Thyroid gland (tissue), 4 donors: ENCODE measurements around the gene TSPAN32. TPM values are rescaled to one million over a fixed set of nuclear protein-coding genes. Genes with fewer than 3 reads are reported as not detected.

Source experiments
- DNase-seq, 2 donors: peaks; one replicate each; pipeline ENCODE4 v3.0.0-alpha.2; 2019
- H3K27ac ChIP-seq, 3 donors: fragments of 200-600 bp; sonication (generic); 1 replicate in 2 of 3; 2 replicates in 1 of 3; pipeline ENCODE4 v1.5.1; 2016 to 2019; ENCODE audit warnings: mild to moderate bottlenecking in 1 of 3, moderate library complexity in 1 of 3
- H3K27me3 ChIP-seq: fragments of 200-600 bp; sonication (generic); one replicate; pipeline ENCODE4 v1.5.1; 2019
- H3K36me3 ChIP-seq, 2 donors: fragments of 200-600 bp; sonication (generic); one replicate each; pipeline ENCODE4 v1.5.1; 2016 to 2019
- H3K4me1 ChIP-seq, 2 donors: fragments of 200-600 bp; sonication (generic); one replicate each; pipeline ENCODE4 v1.5.1; 2017 to 2019
- H3K4me3 ChIP-seq, 3 donors: fragments of 200-600 bp; sonication (generic); replicated peaks in 1 of 3; 1 replicate in 2 of 3; 2 replicates in 1 of 3; pipeline ENCODE4 v1.5.1; 2016; ENCODE audit warnings: mild to moderate bottlenecking in 1 of 3
- H3K9me3 ChIP-seq: fragments of 200-600 bp; sonication (generic); one replicate; pipeline ENCODE4 v1.5.1; 2017
- CTCF ChIP-seq, 6 experiments: fragments of 200-600 bp in 3 of 6; fragments of 450-650 bp in 3 of 6; sonication (generic) in 3 of 6; IDR thresholded peaks; one replicate each; pipeline ENCODE4 v1.5.1; 2016 to 2019; ENCODE audit warnings: antibody characterized with exemption in 6 of 6, mild to moderate bottlenecking in 2 of 6, inconsistent platforms in 1 of 6, moderate library complexity in 1 of 6
- POLR2A ChIP-seq, 2 donors: fragments of 450-650 bp; IDR thresholded peaks; one replicate each; pipeline ENCODE4 v1.6.1; 2017; ENCODE audit warnings: antibody characterized with exemption in 2 of 2, mild to moderate bottlenecking in 2 of 2, moderate library complexity in 1 of 2
- WGBS, 2 donors: methylation state at CpG; one replicate each; pipeline ENCODE4 v1.1.5; 2017; 5-methylcytosine and 5-hydroxymethylcytosine counted together
- intact Hi-C: fragments of 100-400 bp; cut with DNase I; formaldehyde crosslinking; loops from one replicate; pipeline ENCODE4 v1.15.1; 2023
- total RNA-seq, 4 donors: library from RNA; depleted of rRNA; stranded (reverse); fragments of >200 nt; gene quantifications; one replicate each; pipeline ENCODE4 v1.2.3, GENCODE V29; 2016

The TSPAN32 gene
- total RNA-seq, 4 donors from 2014 or later = 0.33 to 0.45 TPM; not detected in 2

GRCh38 chr11:2303627-2304505 lies 2.1 kb downstream of the TSPAN32 start:
- Histone ChIP-seq H3K9me3 (no peaks in the 10 kb centered on the region), H3K4me1 (peaks cover 10 to 41% of the 10 kb centered on the region in 2 donors), H3K27me3 (no peaks in the 10 kb centered on the region), H3K4me3 (no peak overlapping the region), H3K36me3 (no peaks in the 10 kb centered on the region), H3K27ac (peak overlapping the region in 1 of 3 donors; percentile 15)
- TF ChIP-seq POLR2A (IDR thresholded peaks at IDR 0.05) (no peak), CTCF (IDR thresholded peaks at IDR 0.05) (no peak)
- intact Hi-C loops = loop anchor here (2.0 to 10.0 kb wide), 3 partner anchors 117 to 591 kb away; no protein-coding TSS in a partner anchor
- peak in 1 of 2 donors; percentile 23 for DNase-seq
- 53 to 60% methylated on average over 11 to 15 of the region's 15 CpGs for WGBS, 2 donors

DNA sequence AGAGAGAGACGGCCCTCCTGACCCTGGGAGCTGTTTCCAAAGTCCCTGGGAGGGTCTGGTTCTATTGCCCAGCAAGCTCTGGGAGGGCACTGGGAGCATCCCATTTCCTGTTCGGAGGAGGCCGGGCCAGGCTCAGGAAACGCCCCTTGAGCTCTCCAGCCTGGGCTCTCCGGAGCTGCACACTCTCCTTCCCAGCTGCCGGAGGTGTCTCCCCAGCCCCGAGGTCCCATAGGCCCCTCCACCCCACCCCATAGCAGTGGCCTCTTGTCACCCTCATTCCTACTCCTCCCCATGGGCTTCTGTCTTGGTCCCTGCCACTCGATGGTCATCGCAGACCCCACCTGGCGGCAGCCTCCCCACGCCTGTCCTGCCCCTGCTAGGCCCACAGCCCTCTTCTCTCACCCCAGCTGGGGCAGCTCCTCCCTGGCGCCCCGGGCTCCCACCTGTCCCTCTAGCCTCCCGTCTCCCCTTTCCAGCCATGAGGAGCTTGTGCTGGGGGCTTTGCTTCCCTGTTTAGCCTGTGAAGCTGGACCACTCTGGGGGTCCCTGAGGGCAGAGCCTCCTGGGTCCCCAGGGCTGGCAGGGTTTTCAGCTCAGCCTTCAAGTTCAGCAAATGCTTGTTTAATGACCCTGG lies 2.8 kb downstream of the TSPAN32 start:
- no peak for DNase-seq
- Histone ChIP-seq H3K9me3 (no peaks in the 10 kb centered on the region), H3K4me3 (no peak overlapping the region), H3K4me1 (peaks cover 10 to 37% of the 10 kb centered on the region in 2 donors), H3K36me3 (no peaks in the 10 kb centered on the region), H3K27me3 (no peaks in the 10 kb centered on the region), H3K27ac (peak overlapping the region in 2 of 3 donors; percentile 22 to 85)
- TF ChIP-seq POLR2A (IDR thresholded peaks at IDR 0.05) (no peak), CTCF (IDR thresholded peaks at IDR 0.05) (no peak)
- intact Hi-C loops = loop anchor here (2.0 to 10.0 kb wide), 3 partner anchors 116 to 590 kb away; no protein-coding TSS in a partner anchor
- WGBS, 2 donors = 69 to 76% methylated on average over 13 to 14 of the region's 14 CpGs

DNA sequence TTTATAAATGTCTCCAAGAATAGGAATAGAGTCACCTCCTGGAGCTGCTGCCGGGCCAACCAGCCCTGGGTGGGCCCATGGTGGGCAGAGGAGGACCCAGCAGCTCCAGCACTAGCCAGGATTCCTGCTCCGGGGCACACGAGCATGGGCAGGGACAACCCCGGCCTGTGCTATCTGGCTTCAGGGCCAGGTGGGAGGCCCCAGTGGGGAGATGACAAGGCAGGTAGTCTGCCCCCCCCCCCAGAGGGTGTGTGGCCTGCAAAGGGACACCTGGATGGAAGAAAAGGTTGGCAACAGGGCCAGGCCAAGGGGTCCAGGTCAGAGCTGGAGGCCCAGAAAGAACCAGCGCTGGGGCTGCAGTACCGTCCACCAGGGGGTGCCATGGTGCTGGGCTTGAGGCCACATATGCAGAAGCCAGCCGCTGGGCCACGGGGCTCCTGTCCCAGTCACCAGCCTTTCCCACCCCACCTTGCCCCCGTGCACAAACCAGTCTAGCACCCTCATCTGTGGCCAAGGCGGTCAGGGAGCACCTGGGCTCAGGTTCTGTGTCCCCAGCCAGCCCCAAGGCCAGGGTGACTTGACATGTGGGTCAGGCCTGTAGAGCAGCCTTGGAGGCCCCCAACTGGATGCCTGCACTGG lies 3.4 kb downstream of the TSPAN32 start:
- intact Hi-C loops = loop anchor here (2.0 to 10.0 kb wide), 2 partner anchors 116 to 590 kb away; no protein-coding TSS in a partner anchor
- peak overlapping the region in 2 of 3 donors; percentile 22 to 85 for H3K27ac ChIP-seq
- H3K36me3 ChIP-seq = no peaks in the 10 kb centered on the region
- no peaks in the 10 kb centered on the region for H3K27me3 ChIP-seq
- peak; percentile 84 to 87 for DNase-seq
- TF ChIP-seq CTCF (IDR thresholded peaks at IDR 0.05) (peak; percentile 81 to 96 (median 90)), POLR2A (IDR thresholded peaks at IDR 0.05) (no peak)
- peaks cover 10 to 37% of the 10 kb centered on the region in 2 donors for H3K4me1 ChIP-seq
- H3K9me3 ChIP-seq = no peaks in the 10 kb centered on the region
- no peak overlapping the region for H3K4me3 ChIP-seq
- 28 to 90% methylated on average over 2 to 9 of the region's 10 CpGs for WGBS, 2 donors

GRCh38 chr11:2305788-2306451 lies 4.1 kb downstream of the TSPAN32 start:
- Histone ChIP-seq H3K9me3 (no peaks in the 10 kb centered on the region), H3K4me3 (no peak overlapping the region)

More at GRCh38 chr11:2305788-2306451, 4.1 kb downstream of the TSPAN32 start:
- intact Hi-C loops = loop anchor here (2.0 to 10.0 kb wide), 2 partner anchors 115 to 589 kb away; no protein-coding TSS in a partner anchor
- Histone ChIP-seq H3K4me1 (peaks cover 10 to 37% of the 10 kb centered on the region in 2 donors), H3K27ac (peak overlapping the region; percentile 49 to 85 (median 73)), H3K27me3 (no peaks in the 10 kb centered on the region), H3K36me3 (no peaks in the 10 kb centered on the region)
- TF ChIP-seq POLR2A (IDR thresholded peaks at IDR 0.05) (no peak), CTCF (IDR thresholded peaks at IDR 0.05) (no peak)
- 50 to 55% methylated on average over 12 of the region's 12 CpGs for WGBS, 2 donors
- no peak for DNase-seq
